ENCODE data around the gene MEIS2.

MEIS2 gene

DNA sequence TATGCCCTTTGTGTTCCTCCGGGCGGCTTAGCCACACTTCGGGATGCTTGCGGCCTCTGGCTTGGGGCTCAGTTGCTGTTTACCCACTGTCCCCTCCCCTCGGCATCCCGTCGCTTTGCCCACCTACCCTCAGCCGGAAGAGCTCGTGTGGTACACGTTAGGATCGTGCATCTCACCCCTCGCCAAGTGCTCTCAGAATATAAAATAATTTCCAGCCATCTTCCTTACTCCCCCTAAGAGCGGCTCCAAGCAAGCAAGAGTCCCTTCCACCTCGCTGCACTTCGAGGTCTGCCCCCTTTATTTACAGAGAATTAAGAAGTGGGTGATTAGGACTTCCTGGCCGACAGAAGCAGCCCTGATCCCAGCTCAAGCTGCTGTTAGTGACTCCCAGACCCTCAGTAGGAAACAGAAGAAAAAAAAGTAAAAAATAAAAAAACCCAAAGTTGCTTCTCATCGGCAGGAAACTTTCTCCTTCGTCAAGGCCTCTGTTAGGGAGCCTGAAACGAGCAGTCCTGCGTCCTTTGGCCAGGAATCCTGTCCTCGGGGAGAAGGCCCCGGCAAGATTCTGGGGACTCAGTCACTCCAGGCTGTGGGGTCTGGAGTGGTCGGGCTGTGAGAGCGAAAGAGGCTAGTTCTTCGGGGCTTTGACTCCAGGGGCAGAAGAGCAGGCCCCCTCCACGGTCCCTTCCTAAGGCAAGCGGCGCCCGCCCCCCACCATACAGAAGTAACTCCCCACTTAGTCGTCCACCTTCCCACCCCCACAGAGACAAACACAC lies 3.0 kb downstream of the MEIS2 start:
- DNase-seq, result no peak

DNA sequence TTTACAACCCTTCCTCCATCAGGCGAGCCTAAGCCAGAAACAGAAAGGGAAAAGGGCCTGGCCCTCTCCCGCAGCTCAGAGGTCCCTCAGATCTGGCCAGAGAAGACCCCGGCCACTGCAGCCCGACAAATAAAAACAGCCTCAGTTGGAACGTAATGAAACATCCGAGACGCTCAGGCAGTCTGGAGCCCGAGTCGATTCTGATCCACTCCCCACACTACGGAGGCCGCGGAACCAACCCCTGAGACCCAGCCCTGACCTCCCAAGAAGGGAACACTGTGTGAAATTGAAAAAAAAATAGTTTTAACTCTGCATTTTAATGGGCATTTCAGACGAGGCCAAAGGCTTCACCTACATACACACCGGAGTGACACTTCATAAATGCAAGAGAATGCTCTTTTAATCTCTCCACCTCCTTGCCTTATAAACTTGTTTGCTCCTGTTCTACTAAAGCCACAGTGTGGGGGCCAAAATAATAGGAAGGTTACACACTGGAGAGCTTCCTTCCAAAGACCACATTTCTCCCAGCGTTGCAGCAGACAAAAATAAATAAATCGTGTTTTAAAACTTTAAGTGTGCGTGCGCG lies 3.7 kb downstream of the MEIS2 start:
- DNase-seq, result no peak

DNA sequence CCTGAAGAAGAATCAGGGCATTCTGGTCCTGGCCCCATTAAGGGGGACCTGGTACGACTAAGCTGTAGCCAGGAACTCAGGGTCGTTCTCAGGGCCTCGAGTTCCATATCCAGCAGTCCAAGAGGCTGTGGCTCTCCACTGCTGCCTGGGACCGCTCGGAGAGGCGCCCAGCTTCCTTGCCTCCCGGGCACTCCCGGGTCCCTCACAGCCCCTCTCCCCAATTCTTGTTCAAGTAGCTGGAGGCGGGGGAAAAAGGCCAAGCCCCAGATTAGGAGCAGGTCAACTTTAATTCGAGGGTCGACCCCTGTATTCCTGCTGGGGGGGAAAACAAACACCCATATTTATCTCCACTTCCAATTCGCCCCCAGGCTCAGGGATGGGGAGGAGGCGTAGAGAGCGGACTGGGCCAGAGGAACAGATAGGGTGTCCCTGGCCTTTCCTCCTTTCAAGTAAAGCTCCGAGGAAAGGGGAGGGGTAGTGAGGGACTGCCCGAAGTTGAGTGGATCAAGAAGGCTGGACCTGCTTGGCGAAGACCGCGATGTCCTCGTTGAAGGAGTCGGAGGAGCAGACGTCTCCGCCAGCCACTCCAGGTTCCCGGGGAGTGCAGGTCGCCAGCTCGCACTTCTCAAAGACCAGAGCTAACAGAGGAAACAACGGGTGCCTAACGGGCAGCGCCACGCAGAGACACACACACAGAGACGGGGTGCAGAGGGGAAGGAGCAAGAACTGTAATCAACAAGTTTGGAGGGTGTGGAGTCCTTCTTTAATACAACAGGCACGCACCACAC lies 4.4 kb downstream of the MEIS2 start:
- DNase-seq, result no peak

DNA sequence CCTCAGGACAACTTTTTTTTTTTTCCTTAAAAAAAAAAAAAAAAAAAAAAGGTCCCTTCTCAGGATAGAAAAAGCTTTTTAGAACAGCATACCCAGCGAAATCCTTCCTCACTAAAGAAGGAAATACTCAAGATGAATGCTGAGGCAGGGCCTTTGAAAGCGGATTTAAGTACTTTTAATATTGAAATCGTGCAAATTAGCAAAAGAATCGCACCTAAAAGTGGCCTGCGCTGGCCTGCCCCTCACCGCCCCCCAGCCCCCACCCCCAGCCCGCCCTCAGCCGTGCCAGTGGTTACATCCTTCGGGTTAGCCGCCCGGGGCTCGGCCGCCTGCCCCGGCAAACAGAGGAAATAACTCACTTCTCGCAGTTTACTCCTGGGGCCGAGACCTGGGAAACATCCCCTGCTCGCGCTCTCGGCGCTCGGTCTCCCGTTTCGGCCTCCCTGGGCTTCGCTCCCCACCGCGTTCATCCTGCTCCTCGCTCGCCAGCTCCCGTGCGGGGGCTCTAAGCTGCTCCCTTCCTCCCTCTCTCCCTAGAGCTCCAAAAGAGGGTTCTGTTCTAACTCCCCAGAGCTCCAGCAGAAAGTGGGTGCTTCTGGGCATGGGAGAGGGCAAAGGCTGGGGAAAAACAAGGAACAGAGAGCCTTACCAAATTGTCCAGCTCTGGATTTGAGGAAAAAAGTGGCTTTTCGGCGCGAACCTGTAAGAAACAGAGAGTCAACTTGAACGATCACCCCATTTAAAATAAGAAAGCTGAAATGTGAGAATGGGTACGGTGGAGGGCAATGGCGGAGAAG lies 5.2 kb downstream of the MEIS2 start:
- DNase-seq, result no peak

DNA sequence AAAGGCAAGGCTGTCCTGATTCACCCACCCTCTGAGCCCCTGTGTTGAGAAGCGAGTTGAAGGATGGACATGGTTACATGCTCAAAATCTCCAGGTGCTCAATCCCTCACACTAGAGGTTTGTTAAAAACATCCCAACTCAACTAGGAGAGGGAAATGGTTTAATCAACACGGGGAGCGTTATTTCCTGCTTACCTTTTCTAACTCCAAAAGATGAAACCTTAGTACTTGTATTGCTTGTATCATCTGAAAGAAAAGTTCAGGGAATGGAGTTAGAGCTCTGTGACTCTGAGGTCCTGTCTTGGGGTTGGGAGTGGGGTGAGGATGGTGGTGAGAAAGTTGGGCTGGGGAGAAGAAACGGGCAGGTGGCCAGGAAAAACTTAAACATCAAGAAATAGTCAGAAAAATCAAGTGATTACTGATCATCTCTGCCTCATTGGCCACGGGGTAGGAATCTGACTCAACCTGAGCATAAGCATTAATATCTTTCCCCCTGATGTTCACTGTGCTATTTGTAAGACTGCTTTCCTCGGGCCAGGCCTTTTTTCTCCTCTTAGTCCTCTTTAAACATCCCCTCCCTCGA lies 5.9 kb downstream of the MEIS2 start:
- no peak for DNase-seq

DNA sequence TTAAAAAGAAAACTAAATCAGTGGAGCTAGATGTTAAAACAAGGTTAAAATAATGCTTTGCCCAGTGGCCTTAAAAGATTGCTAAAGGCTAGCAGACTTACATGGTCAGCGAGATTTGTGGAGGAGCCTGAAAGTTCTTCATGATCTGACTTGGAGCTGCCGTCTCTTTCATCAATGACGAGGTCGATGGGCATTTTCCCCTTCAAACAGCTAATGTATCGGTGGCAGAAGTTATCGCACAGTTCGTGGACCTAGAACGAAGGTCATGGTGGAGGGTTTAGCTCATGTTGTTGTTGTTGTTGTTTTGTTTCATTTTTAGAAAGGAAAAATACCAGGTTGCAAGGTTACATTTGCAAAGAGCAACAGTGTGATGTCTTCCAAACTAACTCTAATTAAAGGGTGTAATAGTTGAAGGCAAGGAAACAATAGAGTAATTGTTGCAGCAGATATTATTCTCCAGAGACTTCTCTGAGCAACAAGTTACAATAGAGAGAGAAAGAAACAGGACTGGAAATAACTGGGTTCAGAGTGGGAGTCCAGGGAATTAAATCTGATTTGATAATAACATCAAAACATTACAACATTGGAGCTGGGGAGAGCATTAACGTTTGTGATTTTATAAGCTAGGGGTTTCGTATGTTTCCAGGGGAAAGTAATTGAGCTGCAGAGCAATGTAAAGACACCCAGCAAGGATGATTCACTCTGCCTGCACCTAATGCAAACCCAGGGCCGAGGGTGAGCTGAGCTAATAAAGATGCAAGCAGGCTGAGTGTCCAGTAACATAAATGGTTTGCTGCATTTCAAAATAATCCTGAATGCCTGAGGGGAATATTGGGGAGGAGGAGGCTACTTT lies 6.6 kb downstream of the MEIS2 start:
- no peak for DNase-seq

DNA sequence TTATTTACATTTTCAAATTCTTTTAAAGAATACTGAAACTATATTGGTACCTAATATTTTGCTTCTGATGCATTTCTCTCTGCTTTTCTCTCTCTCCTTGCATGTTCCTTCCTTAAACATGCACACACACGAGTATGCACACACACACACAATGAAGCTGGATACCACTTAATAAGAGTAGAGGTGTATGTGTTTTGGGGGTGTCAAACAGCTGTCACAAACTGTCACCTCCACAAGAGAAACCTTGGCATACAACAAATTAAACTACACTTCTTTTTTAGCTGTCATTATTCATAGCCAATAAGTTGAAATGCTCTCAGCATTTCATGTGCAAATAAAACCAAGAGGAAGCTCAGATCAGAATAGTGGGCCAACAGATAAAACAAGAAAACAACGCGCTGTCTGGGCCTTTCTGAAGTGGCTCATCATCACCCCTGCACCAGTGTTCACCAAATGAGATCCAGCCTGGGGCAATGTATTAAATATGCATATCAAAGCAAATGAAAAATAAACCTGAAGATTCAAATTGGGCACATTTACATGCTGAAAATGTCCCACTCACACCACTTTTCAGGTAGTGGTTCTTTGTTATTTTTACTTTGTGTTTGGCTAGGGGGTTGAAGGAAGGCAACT lies 9.7 kb downstream of the MEIS2 start:
- DNase-seq, result no peak

DNA sequence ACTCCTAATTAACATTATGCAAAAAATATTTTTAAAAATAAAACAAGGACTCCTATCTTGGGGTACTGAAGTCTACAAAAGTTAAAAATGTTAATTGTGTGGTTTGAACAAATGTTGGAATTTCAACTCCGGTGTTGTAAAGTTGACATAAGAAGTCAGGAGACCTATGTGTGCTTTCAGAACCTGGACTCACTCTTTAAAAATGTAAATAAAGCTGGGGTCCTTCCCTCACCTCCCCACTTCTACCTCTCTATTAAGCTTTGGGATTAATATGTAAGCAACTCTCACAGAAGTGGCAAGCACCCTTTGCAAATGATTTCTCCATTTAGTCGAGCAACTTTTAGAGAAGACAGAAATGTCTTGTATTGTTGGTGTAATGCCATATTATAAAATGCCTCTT lies 11.9 kb downstream of the MEIS2 start:
- DNase-seq, result no peak

DNA sequence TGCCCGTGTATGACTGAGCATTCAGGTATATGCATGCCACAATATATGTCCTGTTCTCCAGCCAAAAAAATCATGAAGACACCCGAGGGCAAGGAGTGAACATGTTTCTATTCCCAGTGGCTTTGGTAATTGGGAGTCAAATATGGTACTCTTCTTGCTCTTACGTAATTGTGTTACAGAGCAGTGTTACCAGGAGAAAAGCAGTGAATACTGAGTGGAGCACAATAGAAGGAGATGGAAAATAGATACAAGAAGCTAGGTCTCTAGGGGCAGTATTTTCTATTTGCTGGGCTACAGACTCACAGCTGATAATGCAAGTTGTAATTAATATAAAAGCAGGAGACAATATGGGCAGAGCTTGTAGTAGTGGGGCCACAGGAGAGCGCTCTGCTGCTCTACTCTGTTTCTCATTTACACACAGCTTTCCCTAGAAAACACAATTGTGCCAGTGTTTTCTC lies 13.2 kb downstream of the MEIS2 start:
- no peak for DNase-seq

DNA sequence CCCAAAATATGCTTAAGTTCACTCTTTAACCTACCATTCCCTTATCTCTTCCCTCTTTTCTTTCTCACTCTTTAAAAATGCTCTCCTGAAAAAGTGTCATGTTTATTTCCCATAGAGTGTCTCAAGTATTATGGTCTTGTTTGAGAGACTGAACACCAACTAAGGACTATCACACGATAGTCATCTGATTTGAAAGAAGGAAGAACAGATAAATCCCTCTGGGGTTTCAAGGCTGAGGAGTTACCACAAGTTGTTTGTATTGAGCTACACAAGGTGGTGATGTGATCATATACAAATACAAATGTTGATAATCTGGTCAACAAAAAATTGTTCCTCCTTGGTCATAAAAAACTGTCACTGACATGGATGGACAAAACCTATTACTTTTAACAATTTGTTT lies 13.8 kb downstream of the MEIS2 start:
- no peak for DNase-seq

DNA sequence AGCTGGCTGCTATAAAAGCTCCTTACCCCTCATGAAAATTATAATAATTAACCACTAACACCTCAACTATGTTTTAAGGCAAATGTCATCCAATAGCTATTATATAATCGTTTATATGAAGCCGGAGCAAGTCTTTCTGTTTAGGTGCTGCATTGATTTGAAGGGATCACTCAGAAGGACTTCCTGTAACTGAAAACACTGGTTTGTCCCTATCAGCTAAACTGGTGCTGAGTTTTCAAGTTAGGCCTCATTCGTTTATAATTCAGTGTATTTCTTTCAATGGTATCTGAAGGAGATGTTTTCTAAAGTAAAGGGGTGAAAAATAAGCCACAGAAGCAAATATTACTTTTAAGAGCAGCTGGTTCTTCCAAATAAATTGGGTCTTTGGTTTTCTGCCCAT lies 14.2 kb downstream of the MEIS2 start:
- DNase-seq, result no peak

DNA sequence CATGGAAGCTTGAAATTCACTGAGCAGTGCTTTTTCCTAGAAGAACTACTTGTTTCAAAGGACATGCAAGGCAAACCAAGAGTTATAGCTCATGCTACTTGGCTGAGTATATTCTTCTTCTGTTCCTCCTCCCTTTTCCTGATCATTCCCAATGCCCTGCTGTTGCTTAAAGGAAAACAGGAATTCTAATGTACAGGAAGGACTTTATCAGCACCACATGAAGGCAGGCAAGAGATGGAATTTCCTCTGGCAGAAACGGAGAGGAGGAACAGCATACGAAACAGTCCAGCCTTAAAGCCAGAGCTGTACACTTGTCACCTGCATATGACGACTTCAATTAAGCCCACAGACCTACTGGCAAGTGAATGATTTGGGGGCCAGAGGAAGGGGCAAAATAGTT lies 15.7 kb downstream of the MEIS2 start:
- no peak for DNase-seq

DNA sequence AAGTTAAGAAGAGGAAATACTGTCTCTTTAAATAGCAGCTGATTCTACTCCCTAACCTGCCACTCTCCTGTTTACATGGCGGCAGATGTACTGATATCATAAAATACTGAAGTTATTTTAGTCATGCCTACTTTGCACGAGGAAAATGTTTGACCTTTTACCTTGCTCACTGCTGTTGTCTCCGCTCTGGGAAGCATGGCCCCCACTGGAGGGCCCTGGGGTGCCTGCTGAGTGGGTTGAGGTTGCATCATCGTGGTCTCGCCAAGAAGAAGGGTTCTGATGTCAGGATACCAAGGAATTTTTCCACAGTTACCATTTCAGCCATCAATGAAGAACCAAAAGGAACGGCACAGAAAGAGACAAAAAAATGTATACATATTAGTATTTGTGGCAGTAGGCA lies 16.7 kb downstream of the MEIS2 start:
- DNase-seq, result no peak

DNA sequence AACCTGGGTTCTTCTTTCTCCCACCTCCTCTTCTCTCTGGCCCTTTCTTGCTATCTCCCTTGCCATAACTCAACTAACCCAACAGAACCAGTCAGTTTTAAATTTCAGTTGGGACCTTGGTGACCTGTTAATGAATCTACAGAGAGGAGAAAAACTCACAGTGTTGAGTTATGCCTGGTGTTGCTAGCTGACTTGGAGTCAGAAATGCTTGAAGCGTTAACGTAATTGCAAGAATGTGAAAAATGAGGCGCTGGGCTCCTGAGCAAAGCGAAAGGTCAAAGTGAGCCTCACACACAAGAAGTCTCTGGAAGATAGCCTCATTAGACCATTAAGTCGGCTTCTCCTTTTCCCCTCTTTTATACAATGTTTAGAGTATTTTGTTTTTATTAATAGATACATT lies 18.4 kb downstream of the MEIS2 start:
- no peak for DNase-seq

DNA sequence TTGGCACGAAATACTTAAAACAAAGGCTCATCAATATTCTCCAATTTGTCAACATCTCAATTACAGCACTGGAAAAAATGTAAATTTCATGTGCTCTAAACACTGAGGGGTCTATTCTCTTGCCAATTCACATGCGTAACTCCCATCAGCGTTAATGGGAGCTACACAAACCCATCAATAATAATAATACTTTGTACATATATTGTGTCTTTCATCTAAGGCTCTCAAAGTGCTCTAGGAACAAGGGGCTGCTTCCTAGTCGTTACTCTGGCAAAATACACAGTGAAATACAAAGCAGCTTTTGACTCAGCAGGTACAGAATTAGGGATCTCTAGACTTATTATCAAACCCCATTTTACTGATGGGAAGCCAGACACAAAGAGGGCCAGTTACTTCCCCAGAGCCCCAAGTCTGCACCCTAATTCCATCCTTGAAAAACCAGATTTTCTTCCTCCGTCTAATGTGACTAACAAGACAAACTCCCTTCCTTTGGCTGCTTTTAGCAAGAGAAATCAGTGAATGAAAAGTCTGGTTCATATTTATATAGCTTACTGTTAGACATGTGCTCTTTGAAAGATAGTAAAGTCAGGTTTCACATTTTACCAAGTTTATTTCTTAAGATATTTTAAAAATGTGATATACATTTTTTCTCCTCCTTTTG lies 20.0 kb downstream of the MEIS2 start:
- no peak for DNase-seq

DNA sequence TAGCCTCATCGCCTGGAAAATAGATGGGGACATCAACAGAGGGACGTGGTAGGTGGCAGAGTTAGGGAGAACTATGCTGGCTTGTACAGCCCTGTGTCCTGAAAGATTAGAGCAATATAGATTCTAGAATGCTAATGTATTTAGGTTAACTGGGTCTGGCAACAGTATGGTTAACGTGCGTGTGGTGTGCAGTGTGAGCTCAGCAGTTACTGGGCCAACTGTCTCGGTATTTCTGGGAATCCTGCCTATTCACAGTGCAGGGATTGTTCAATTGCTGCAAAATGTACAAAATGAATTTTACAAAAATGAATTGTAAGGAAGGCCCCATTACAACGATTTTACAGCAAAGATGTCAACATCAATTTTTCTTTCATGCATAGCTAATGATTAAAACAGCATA lies 20.6 kb downstream of the MEIS2 start:
- DNase-seq, result peak; percentile 46

DNA sequence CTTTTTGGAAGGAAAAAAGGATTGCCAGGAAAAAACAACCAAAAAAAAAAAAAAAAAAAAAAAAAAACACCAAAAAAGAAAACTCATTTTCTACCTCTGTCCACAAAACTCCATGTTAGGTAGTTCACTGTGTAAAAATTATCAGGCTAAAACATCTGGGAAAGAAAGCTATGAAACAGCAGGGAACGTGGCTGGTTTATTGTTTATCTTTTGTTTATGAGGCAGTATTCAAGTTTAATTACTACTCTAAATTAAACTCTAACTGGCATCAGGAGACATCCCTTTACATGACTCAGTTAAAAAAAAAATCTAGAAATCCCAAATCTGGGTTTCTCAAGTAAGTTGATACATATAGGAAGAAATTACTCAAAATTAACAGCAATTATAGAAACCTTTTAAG lies 21.8 kb downstream of the MEIS2 start:
- DNase-seq, result no peak

DNA sequence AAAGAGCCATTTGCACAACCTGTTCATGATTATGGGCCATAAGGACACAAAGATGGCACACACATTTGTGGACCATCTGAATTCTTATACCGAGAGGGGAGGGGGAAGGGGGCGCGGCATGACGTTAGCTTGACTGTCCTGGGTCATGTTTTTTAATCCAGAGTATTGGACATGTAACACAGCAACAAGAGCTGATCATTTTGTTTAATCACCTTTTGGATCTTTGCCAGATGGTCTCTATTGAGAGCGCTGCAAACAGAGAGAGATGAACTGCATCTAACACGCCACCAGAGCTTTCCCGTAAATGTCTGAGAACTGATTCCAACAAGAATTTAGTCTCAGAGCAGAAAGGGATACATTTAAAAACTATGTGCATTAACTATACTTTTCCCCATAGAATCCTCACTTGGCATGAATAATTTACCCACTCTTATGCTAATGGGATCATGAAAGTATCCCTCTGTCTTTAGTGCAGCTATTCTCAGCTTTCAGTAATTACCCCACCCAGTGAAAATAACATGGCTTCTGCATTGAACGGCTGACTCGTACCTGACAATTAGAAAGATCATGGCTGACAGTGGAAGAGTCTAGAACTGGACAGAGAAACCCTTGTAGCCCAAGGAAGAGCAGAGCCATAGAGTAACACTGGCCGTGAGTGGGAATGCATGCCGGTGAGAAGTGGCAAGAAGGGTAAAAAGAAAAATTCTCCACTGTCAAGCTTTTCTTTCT lies 22.6 kb downstream of the MEIS2 start:
- no peak for DNase-seq

DNA sequence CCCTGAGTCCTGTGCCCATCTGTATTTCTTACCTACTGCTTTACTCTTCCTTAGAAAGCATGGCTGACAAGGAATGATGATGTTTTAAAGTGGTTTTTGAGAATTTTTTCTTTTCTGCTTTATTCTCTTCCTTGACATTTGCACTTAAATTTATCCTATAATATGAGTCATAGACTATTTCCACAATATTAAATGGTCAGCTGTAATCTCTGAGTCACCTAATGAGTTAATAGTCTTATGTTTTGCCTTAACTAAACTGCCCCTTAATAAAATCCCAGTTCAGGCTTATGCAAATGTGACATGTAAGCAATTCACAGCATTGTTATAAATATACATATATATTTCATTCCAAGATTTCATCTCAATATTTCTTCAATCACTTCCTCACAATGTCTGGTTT lies 23.8 kb downstream of the MEIS2 start:
- DNase-seq, result no peak

DNA sequence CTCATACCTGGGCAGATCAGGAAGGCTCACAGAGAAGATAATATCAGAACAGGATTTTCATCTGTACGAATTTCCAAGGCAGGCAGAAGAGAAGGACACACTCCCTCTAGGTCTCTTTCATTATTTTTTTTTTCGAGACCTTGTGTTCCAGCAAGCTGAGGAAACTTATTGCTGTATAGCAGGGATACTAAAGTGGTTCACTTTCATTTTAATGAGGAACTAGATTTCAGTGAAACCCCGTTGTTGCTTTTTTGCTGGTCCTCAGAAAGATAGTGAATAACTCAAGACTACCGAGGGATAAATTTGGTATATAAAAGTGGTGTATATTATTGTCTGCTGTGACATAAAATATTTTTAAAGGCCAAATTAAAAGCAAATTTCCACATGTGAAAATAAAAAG lies 24.6 kb downstream of the MEIS2 start:
- no peak for DNase-seq
